ENCODE results near the gene GOLPH3.

GOLPH3 gene

GRCh38 chr5:32103521-32103920, 70.6 kb downstream of the GOLPH3 start:
- no peak overlapping the region for H3K4me3 ChIP-seq (ENCODE audit: control insufficient read depth, low read depth, low read length)
- no peak for DNase-seq (ENCODE audit: low read depth)
- TF ChIP-seq CTCF (IDR thresholded peaks at IDR 0.05; ENCODE audit: control insufficient read depth, insufficient read depth, low read depth, low read length, missing control alignments): no peak

- no peak overlapping the region for H3K4me3 ChIP-seq (ENCODE audit: control insufficient read depth, low read depth, low read length)
- no peak for TF ChIP-seq CTCF (IDR thresholded peaks at IDR 0.05; ENCODE audit: control insufficient read depth, insufficient read depth, low read depth, low read length, missing control alignments)
- no peak for DNase-seq (ENCODE audit: low read depth)
These were observed 71.7 kb downstream of the GOLPH3 start for GRCh38 chr5:32102254-32102986.

GRCh38 chr5:32100691-32101302, 73.3 kb downstream of the GOLPH3 start:
- TF ChIP-seq CTCF (IDR thresholded peaks at IDR 0.05; ENCODE audit: control insufficient read depth, insufficient read depth, low read depth, low read length, missing control alignments): no peak
- no peak overlapping the region for H3K4me3 ChIP-seq (ENCODE audit: control insufficient read depth, low read depth, low read length)
- DNase-seq (ENCODE audit: low read depth): no peak

GRCh38 chr5:32100230-32100629, 73.9 kb downstream of the GOLPH3 start:
- no peak for DNase-seq (ENCODE audit: low read depth)
- H3K4me3 ChIP-seq (ENCODE audit: control insufficient read depth, low read depth, low read length): no peak overlapping the region
- no peak for TF ChIP-seq CTCF (IDR thresholded peaks at IDR 0.05; ENCODE audit: control insufficient read depth, insufficient read depth, low read depth, low read length, missing control alignments)

- no peak for TF ChIP-seq CTCF (IDR thresholded peaks at IDR 0.05; ENCODE audit: control insufficient read depth, insufficient read depth, low read depth, low read length, missing control alignments)
- H3K4me3 ChIP-seq (ENCODE audit: control insufficient read depth, low read depth, low read length): no peak overlapping the region
- no peak for DNase-seq (ENCODE audit: low read depth)
These were observed 74.6 kb downstream of the GOLPH3 start for GRCh38 chr5:32099486-32100035.

GRCh38 chr5:32098890-32099310, 75.2 kb downstream of the GOLPH3 start:
- H3K4me3 ChIP-seq (ENCODE audit: control insufficient read depth, low read depth, low read length): no peak overlapping the region
- no peak for DNase-seq (ENCODE audit: low read depth)
- no peak for TF ChIP-seq CTCF (IDR thresholded peaks at IDR 0.05; ENCODE audit: control insufficient read depth, insufficient read depth, low read depth, low read length, missing control alignments)

Measured in AG09309 (cell line).